ENCODE measurements around the gene KARS1. TPM values are rescaled to one million over a fixed set of nuclear protein-coding genes. Genes with fewer than 3 reads are reported as not detected.

The KARS1 gene
- total RNA-seq, 1 experiment from 2014 or later = 260 TPM

DNA sequence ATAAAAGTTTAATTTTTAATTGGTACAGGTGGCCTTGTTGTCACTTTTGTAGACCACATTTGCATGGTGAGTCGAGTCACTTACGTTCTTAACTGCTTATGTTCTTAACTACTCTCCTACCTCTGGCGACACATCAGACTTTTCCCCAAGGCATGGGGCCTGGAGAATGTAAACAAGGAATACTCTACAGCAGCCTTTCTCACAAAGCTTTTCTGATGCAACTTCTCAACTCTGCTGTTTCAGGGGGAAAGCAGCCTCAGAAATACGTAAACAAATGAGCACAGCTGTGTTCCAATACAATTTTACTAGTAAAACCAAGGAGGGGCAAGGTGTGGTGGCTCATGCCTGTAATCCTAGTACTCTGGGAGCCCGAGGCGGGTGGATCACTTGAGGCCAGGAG is 6.9 kb downstream of the KARS1 start:
- Histone ChIP-seq H3K4me3 (ENCODE audit: insufficient read depth, low read depth, low read length) (no peak overlapping the region), H3K36me3 (replicated peaks; ENCODE audit: control insufficient read depth, insufficient read depth, low read length) (peaks cover 35% of the 10 kb centered on the region), H3K27me3 (ENCODE audit: control insufficient read depth, insufficient read depth, low read length) (no peaks in the 10 kb centered on the region)
- no peak for DNase-seq

- no peak for DNase-seq
- Histone ChIP-seq H3K27me3 (ENCODE audit: control insufficient read depth, insufficient read depth, low read length) (no peaks in the 10 kb centered on the region), H3K4me3 (ENCODE audit: insufficient read depth, low read depth, low read length) (no peak overlapping the region), H3K36me3 (replicated peaks; ENCODE audit: control insufficient read depth, insufficient read depth, low read length) (peaks cover 51% of the 10 kb centered on the region)
Measured at GRCh38 chr16:75635036-75635435, 12.4 kb downstream of the KARS1 start.

GRCh38 chr16:75632857-75633256 is 14.6 kb downstream of the KARS1 start:
- H3K36me3 ChIP-seq (replicated peaks; ENCODE audit: control insufficient read depth, insufficient read depth, low read length) = peaks cover 65% of the 10 kb centered on the region
- no peak overlapping the region for H3K4me3 ChIP-seq (ENCODE audit: insufficient read depth, low read depth, low read length)
- no peak for DNase-seq
- H3K27me3 ChIP-seq (ENCODE audit: control insufficient read depth, insufficient read depth, low read length) = no peaks in the 10 kb centered on the region

DNA sequence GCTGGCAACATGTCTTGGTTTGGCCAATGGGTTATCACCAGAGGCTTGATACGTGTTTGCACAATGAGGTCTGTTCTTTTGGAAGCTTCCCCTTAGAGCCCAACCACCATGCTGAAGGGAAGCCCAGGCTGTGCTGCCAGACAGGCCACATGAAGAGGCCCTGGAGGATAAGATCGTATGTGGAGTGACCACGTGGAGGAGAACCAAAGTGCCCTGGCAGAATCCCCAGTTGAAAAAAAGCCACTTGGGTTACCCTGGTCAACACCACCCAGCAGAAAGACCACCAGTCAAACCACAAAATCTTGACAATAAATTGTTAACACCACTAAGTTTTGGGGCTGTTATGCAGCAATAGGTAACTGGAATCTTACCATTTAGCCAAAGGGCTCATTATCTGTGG is 17.4 kb downstream of the KARS1 start:
- Histone ChIP-seq H3K4me3 (ENCODE audit: insufficient read depth, low read depth, low read length) (no peak overlapping the region), H3K27me3 (ENCODE audit: control insufficient read depth, insufficient read depth, low read length) (no peaks in the 10 kb centered on the region), H3K36me3 (replicated peaks; ENCODE audit: control insufficient read depth, insufficient read depth, low read length) (peaks cover 64% of the 10 kb centered on the region)
- no peak for DNase-seq

DNA sequence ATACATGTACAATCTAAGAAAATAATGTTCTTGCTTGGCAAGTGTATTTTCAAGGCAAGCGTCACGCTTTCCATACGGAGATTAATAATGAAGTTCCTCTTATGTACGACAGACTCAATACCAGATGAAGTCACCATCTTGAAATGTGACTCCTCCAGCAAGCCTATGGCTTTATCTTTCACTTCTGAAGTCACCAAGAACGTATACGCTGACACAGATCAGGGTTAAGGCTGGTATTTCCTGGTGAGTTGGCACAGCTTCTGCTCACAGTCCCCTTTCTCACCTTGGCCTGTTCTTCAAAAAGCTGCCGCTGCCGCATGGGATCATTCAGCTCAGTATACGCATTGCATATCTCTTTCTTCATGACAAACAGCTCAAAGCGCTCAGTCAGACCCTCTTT is 18.3 kb downstream of the KARS1 start:
- H3K4me3 ChIP-seq (ENCODE audit: insufficient read depth, low read depth, low read length) = no peak overlapping the region
- peaks cover 62% of the 10 kb centered on the region for H3K36me3 ChIP-seq (replicated peaks; ENCODE audit: control insufficient read depth, insufficient read depth, low read length)
- no peaks in the 10 kb centered on the region for H3K27me3 ChIP-seq (ENCODE audit: control insufficient read depth, insufficient read depth, low read length)
- no peak for DNase-seq

DNA sequence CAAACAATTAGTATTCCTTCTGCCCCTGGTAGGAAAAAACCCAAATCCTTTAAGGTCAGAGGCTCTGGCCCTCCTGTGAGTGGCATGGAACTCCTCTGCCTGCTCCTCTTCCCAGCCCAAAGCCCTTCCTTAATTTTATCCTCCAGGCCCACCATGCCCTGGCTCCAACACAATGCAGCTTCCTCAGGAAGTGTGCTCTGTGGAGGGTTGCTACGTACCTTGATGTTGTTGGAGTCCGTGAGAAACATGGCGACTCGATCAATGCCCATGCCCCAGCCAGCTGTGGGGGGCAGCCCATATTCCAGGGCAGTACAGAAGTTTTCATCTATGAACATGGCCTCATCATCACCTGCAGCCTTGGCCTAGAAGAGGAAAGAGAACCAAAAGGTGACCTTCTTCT is 19.1 kb downstream of the KARS1 start:
- Histone ChIP-seq H3K4me3 (ENCODE audit: insufficient read depth, low read depth, low read length) (no peak overlapping the region), H3K36me3 (replicated peaks; ENCODE audit: control insufficient read depth, insufficient read depth, low read length) (peaks cover 55% of the 10 kb centered on the region), H3K27me3 (ENCODE audit: control insufficient read depth, insufficient read depth, low read length) (no peaks in the 10 kb centered on the region)
- DNase-seq = no peak

DNA sequence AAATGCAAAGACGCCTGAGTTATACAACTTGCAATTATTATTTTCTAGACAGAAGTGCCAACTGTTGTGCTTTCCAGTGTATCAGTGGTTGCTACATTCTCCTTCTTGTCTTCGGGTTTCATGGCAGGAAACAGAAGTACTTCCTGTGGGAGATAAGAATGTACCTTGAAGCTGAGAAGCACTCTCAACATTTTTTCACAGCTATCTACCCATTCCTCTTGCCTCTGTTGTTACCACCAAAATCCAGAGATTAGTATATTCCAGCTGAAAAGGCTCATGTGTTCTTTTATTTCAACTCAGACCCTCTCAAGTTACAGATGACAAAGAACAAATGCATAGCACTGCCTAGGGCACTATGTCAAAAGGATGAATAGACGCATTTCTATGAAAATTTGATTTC is 19.6 kb downstream of the KARS1 start:
- no peak overlapping the region for H3K4me3 ChIP-seq (ENCODE audit: insufficient read depth, low read depth, low read length)
- peaks cover 55% of the 10 kb centered on the region for H3K36me3 ChIP-seq (replicated peaks; ENCODE audit: control insufficient read depth, insufficient read depth, low read length)
- DNase-seq = no peak
- no peaks in the 10 kb centered on the region for H3K27me3 ChIP-seq (ENCODE audit: control insufficient read depth, insufficient read depth, low read length)

DNA sequence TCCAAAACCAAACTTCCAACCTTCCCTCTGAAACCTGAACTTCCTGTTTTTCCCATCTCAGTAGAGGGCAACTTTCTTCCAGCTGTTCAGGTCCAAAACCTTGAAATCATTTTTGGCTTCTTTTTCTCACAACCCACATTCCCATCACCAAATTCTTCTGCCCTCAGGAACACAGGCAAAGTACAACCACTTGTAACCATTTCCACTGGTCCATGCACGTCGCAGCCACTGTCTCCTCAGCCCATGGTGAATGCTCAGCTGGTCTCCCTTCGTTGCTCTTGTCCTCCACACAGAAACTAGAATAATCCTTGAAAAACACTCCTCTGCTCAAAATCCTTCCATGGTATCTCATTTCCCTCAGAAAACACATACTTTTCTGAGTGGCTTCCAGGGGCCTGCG is 20.7 kb downstream of the KARS1 start:
- Histone ChIP-seq H3K36me3 (replicated peaks; ENCODE audit: control insufficient read depth, insufficient read depth, low read length) (peaks cover 47% of the 10 kb centered on the region), H3K27me3 (ENCODE audit: control insufficient read depth, insufficient read depth, low read length) (no peaks in the 10 kb centered on the region), H3K4me3 (ENCODE audit: insufficient read depth, low read depth, low read length) (no peak overlapping the region)
- no peak for DNase-seq

- DNase-seq = no peak
- peaks cover 39% of the 10 kb centered on the region for H3K36me3 ChIP-seq (replicated peaks; ENCODE audit: control insufficient read depth, insufficient read depth, low read length)
- no peak overlapping the region for H3K4me3 ChIP-seq (ENCODE audit: insufficient read depth, low read depth, low read length)
- H3K27me3 ChIP-seq (ENCODE audit: control insufficient read depth, insufficient read depth, low read length) = no peaks in the 10 kb centered on the region
Measured at GRCh38 chr16:75624921-75625334, 22.5 kb downstream of the KARS1 start.

DNA sequence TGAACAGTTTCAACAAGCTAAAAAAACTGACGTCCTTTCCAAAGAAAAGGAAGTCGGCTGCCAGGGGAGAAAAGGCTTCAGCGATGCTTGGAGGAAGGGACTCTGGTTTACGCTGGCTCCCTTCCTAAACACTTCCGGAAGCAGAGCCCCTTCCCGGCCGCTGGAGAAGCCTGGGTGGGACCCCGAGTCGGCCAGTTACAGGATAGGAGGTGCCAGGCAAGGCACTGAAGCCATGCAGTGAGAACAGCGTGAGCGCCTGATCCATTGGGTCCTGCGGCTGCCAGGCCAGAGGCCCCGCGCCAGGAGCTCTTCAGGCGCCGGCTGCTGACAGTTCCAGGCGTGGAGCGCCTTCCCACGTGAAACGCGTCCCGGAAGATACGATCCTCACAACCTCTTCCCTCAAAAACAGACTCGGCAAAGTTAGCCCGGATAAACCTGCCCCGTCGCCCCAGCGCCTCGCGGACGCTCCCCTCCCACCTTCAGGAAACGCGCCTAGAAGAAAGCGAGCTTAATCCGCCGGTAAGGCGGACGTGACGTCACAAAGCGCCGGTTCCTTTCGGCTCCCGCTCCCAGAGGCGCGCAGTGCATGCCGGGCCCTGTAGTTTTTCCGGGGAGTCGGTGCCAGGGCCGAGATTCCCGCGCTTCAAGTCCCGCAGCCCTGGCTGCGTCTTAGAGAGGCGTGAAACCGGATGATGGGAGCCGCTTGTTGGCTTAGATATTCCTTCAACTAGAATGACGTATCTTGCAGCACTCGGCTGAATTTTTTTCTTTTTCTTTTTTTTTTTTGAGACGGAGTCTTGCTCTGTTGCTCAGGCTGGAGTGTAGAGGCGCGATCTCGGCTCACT is 24.5 kb downstream of the KARS1 start, which contains the start of gene ADAT1:
TSS of gene ADAT1 (minus strand) at position 521 of the 845 bp plus-strand sequence. CDS start 2,482 bp downstream, outside the sequence.
- peak within 1 kb of the TSS; percentile 89 for H3K4me3 ChIP-seq (ENCODE audit: insufficient read depth, low read depth, low read length)
- peaks cover 27% of the 10 kb centered on the region for H3K36me3 ChIP-seq (replicated peaks; ENCODE audit: control insufficient read depth, insufficient read depth, low read length)
- no peaks in the 10 kb centered on the region for H3K27me3 ChIP-seq (ENCODE audit: control insufficient read depth, insufficient read depth, low read length)
- DNase-seq = peak; percentile 94

- Histone ChIP-seq H3K36me3 (replicated peaks; ENCODE audit: control insufficient read depth, insufficient read depth, low read length) (peaks cover 21% of the 10 kb centered on the region), H3K4me3 (ENCODE audit: insufficient read depth, low read depth, low read length) (no peak overlapping the region)
Measured at GRCh38 chr16:75621170-75621477, 26.3 kb downstream of the KARS1 start.

DNA sequence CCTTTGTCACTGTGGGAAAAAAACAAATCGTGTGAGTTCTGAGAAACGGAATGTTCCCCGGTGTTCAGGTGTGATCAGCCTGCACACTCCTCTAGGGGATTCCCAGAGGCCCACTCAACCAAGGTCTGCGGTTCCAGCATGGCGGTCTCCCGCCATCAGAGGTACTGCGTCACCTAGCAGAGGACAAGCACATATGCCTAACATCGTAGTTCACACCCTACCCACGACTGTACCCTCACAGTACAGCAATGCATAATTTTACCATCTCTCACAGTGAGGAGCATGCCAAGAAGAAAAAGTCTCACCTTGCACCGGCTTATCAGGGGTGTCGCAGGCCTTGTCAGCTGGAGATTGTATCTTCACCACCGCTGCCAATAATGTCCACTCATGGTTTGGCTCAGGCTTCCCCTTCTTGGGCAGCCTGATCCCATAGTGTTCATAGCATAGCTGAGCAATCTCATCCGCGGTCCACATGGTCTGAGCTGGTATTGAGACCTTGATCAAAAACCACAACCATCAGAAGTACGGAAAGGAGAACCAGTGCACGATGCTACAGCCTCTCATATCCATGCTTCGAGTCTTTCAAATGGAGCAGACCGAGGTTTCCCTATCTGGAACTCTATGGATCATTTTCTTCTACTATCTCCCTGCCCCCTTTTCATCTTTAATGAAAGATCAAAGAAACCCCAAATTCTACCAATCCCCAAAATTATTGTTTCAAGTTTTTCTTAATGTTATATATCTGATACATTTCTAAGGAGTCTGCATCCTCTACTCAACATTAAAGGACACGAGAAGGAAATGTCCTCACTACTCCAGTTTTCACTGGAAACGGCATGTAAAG is 26.9 kb downstream of the KARS1 start:
- Histone ChIP-seq H3K36me3 (replicated peaks; ENCODE audit: control insufficient read depth, insufficient read depth, low read length) (peaks cover 20% of the 10 kb centered on the region), H3K27me3 (ENCODE audit: control insufficient read depth, insufficient read depth, low read length) (no peaks in the 10 kb centered on the region), H3K4me3 (ENCODE audit: insufficient read depth, low read depth, low read length) (no peak overlapping the region)
- no peak for DNase-seq

More at GRCh38 chr16:75621170-75621477, 26.3 kb downstream of the KARS1 start:
- DNase-seq = peak; percentile 46
- H3K27me3 ChIP-seq (ENCODE audit: control insufficient read depth, insufficient read depth, low read length) = no peaks in the 10 kb centered on the region

DNA sequence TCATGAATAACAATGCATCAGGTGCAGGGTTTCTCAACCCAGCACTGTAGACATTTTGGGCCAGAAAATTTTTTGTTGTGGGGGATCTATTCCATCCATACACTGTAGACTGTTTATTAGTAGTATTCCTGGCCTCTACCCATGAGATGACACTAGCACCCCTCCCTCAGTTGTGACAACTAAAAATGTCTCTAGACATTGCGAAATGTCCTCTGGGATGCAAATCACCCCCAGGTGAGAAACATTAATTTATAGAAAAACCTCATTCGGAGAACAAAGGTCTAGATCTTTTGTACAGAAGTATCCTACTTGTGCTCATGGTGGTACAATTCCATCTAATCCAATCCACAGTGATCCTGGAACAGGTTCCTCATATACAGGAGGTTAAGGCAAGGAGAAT is 28.7 kb downstream of the KARS1 start:
- no peak for DNase-seq
- H3K4me3 ChIP-seq (ENCODE audit: insufficient read depth, low read depth, low read length) = no peak overlapping the region
- H3K27me3 ChIP-seq (ENCODE audit: control insufficient read depth, insufficient read depth, low read length) = no peaks in the 10 kb centered on the region
- peaks cover 28% of the 10 kb centered on the region for H3K36me3 ChIP-seq (replicated peaks; ENCODE audit: control insufficient read depth, insufficient read depth, low read length)

GRCh38 chr16:75617121-75617520 is 30.3 kb downstream of the KARS1 start:
- H3K4me3 ChIP-seq (ENCODE audit: insufficient read depth, low read depth, low read length) = no peak overlapping the region
- no peaks in the 10 kb centered on the region for H3K27me3 ChIP-seq (ENCODE audit: control insufficient read depth, insufficient read depth, low read length)
- DNase-seq = no peak
- peaks cover 34% of the 10 kb centered on the region for H3K36me3 ChIP-seq (replicated peaks; ENCODE audit: control insufficient read depth, insufficient read depth, low read length)

DNA sequence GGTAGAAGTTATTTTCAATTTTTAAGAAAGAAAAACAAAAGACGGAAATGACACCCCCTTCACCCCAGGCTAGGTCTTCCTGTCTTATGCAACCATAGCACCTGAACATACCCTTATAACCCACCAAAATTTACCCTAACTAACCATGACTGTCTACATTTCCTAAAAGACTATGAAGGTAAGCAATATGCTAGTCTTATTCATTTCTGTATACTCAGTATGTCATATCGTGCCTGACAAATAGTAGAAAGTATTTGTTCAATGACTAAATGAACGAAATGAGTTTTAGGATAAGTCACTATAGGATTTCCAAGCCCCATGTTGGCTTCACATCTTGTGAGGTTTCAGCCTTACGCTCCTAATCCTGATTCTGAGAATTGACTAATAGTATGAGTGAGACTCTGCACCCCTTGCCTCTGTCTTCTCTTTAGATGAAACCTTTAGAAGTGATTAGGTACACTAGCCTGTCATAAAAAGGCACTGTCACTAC is 30.9 kb downstream of the KARS1 start:
- H3K27me3 ChIP-seq (ENCODE audit: control insufficient read depth, insufficient read depth, low read length) = no peaks in the 10 kb centered on the region
- peaks cover 37% of the 10 kb centered on the region for H3K36me3 ChIP-seq (replicated peaks; ENCODE audit: control insufficient read depth, insufficient read depth, low read length)
- no peak for DNase-seq

More for the DNA sequence above, 30.9 kb downstream of the KARS1 start:
- H3K4me3 ChIP-seq (ENCODE audit: insufficient read depth, low read depth, low read length) = no peak overlapping the region
